ENCODE data around the gene RASGRF2.

DNA sequence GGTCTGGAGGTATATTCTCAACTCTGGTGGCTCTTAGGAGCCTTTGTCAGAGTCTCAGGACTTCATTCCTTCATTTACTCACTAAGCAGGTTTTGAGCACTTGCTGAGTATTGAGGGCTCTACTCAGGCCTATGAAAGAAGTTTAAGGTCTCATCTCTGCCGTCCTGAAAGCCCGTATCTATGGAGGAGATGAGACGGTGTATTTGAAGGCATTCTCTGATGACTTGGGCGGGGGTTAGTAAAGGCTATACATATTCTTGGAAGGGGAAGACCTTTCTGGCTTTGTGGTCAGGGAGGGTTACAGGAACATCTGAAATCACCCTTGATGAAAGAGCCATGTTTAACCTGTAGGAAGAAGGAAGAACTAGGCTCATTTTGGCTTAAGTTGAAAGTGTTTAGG is 21.9 kb downstream of the RASGRF2 start:
- TF ChIP-seq EZH2phosphoT487 (IDR thresholded peaks at IDR 0.05; ENCODE audit: borderline replicate concordance, low read length) = no peak
- TF ChIP-seq, protein P1, sequence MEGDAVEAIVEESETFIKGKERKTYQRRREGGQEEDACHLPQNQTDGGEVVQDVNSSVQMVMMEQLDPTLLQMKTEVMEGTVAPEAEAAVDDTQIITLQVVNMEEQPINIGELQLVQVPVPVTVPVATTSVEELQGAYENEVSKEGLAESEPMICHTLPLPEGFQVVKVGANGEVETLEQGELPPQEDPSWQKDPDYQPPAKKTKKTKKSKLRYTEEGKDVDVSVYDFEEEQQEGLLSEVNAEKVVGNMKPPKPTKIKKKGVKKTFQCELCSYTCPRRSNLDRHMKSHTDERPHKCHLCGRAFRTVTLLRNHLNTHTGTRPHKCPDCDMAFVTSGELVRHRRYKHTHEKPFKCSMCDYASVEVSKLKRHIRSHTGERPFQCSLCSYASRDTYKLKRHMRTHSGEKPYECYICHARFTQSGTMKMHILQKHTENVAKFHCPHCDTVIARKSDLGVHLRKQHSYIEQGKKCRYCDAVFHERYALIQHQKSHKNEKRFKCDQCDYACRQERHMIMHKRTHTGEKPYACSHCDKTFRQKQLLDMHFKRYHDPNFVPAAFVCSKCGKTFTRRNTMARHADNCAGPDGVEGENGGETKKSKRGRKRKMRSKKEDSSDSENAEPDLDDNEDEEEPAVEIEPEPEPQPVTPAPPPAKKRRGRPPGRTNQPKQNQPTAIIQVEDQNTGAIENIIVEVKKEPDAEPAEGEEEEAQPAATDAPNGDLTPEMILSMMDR (IDR thresholded peaks at IDR 0.05; ENCODE audit: low read depth, low read length, poor library complexity, severe bottlenecking) = no peak
